H1 (cell line): ENCODE measurements around the gene PRRX1.

ENCODE experiments used
- EZH2 ChIP-seq: fragments of 200-600 bp; sonication (generic); IDR thresholded peaks from 2 replicates; pipeline ENCODE4 v1.7.1; 2012; ENCODE audit warnings: low read depth, mild to moderate bottlenecking, moderate library complexity, low read length, inconsistent platforms; ENCODE audit not compliant: severe bottlenecking
- FOSL1 ChIP-seq: IDR thresholded peaks from 2 replicates; pipeline ENCODE4 v1.6.1; 2011; ENCODE audit warnings: mild to moderate bottlenecking, low read depth, low read length, moderate library complexity; ENCODE audit not compliant: insufficient read depth
- POLR2A ChIP-seq, 2 experiments: IDR thresholded peaks; 1 replicate in 1 of 2; 2 replicates in 1 of 2; pipeline ENCODE4 v1.6.1; 2011; ENCODE audit warnings: low read depth in 2 of 2, low read length in 2 of 2, mild to moderate bottlenecking in 2 of 2; ENCODE audit errors: control extremely low read depth in 1 of 2
- POLR2AphosphoS5 ChIP-seq: IDR thresholded peaks from 2 replicates; pipeline ENCODE4 v1.6.1; 2011; ENCODE audit warnings: low read depth, low read length
- SP1 ChIP-seq: IDR thresholded peaks from 2 replicates; pipeline ENCODE4 v1.6.1; 2011; ENCODE audit warnings: low read depth, low read length
- ZNF274 ChIP-seq: IDR thresholded peaks from 2 replicates; pipeline ENCODE4 v1.7.0; 2012; ENCODE audit warnings: low read length, borderline replicate concordance; ENCODE audit errors: extremely low read depth
- TF ChIP-seq, protein P1 (sequence below): IDR thresholded peaks from 2 replicates; pipeline ENCODE4 v1.6.1; 2012; ENCODE audit warnings: inconsistent platforms
- TF ChIP-seq, protein P2 (sequence below), 3 experiments: IDR thresholded peaks; 1 replicate in 2 of 3; 2 replicates in 1 of 3; pipeline versions ENCODE4 v1.5.1 to v1.6.1; 2011; ENCODE audit warnings: low read length in 3 of 3, mild to moderate bottlenecking in 3 of 3, inconsistent platforms in 2 of 3, low read depth in 1 of 3, moderate library complexity in 1 of 3; ENCODE audit not compliant: insufficient read depth in 1 of 3; ENCODE audit errors: control extremely low read depth in 1 of 3

DNA sequence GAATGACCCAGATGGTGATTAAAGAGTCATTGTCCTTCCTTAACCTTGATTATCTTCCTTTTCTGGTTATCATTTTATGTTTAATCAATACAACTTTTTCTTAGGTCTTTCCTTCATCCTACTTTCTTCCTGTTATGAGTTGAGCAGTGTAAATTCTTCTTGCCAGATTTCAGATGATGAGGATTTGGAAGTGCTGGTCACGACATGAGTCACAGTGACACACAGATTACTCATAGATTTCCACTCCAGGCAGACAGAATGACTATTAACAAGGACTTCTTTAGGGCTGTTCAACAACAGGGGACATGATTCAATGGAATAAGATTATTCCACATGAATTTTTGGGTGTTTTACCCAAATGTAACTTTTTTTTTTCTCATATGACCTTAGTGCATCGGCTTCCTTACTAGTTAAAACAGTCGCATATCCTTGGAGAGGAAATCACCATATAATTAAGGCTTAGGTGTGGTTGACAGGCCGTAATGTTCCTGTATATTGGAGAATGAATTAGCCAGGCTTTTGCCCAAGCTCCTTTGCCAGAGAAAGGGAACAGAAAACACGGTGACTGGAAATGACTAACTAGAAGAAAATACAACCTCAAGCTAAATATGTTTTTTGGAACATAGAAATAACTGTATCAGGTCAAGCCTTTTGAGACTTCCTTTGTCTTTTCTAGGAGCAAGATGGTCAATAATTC, 44.2 kb downstream of the PRRX1 start:
- TF ChIP-seq, protein P1, sequence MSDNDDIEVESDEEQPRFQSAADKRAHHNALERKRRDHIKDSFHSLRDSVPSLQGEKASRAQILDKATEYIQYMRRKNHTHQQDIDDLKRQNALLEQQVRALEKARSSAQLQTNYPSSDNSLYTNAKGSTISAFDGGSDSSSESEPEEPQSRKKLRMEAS: no peak
- TF ChIP-seq EZH2 (no peak), ZNF274 (no peak), SP1 (no peak), FOSL1 (no peak), POLR2A (IDR thresholded peaks at IDR 0.05; ENCODE audit: control extremely low read depth in 1 of 2, low read depth in 2 of 2, low read length in 2 of 2) (no peak), POLR2AphosphoS5 (no peak)
- TF ChIP-seq, protein P2, sequence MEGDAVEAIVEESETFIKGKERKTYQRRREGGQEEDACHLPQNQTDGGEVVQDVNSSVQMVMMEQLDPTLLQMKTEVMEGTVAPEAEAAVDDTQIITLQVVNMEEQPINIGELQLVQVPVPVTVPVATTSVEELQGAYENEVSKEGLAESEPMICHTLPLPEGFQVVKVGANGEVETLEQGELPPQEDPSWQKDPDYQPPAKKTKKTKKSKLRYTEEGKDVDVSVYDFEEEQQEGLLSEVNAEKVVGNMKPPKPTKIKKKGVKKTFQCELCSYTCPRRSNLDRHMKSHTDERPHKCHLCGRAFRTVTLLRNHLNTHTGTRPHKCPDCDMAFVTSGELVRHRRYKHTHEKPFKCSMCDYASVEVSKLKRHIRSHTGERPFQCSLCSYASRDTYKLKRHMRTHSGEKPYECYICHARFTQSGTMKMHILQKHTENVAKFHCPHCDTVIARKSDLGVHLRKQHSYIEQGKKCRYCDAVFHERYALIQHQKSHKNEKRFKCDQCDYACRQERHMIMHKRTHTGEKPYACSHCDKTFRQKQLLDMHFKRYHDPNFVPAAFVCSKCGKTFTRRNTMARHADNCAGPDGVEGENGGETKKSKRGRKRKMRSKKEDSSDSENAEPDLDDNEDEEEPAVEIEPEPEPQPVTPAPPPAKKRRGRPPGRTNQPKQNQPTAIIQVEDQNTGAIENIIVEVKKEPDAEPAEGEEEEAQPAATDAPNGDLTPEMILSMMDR (IDR thresholded peaks at IDR 0.05; ENCODE audit: control extremely low read depth in 1 of 3, insufficient read depth in 1 of 3, low read depth in 1 of 3, low read length in 3 of 3): no peak
